ENCODE results near the gene TRIM17.

The TRIM17 gene, protein sequence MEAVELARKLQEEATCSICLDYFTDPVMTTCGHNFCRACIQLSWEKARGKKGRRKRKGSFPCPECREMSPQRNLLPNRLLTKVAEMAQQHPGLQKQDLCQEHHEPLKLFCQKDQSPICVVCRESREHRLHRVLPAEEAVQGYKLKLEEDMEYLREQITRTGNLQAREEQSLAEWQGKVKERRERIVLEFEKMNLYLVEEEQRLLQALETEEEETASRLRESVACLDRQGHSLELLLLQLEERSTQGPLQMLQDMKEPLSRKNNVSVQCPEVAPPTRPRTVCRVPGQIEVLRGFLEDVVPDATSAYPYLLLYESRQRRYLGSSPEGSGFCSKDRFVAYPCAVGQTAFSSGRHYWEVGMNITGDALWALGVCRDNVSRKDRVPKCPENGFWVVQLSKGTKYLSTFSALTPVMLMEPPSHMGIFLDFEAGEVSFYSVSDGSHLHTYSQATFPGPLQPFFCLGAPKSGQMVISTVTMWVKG

DNA sequence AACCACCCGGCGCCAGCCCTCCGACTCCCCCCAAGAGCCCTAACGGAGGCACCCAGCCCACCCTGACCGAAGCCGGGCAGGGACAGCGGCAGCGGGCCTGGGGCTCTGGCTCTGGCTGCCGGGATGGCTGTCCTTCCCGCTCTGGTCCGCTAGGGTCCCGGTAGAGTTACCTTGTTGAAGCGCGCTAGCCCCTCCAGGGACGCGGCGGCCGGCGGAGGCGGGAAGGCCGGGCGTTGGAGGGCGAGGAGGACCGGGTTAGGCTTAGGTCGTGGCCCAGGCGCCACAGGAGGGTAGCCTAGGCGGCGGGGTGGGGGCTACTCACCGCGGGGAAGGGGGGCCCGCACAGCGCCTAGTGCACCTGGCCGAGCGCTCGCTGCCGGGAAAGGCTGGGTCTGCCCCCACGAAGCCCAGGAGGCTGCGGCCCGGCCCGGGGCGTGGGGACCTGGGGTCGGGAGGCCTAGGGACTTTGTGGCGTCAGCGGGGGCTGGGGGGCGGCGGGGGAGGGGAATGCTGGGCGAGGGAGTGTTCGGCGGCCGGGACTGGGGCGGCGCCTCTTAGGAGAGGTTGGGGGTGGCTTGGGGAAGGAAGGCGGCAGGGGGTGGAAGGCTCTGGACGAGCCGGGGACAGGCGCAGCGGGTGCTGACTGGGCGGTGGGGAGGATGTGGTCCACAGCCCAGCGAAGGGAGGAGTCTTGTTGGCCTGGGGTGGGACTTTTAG lies at the start of gene TRIM17:
Gene TRIM17 (minus strand): TSS at position 645 of the 717 bp plus-strand sequence. CDS start 1,789 bp downstream, outside the sequence.
- H3K9me3 ChIP-seq, result no peaks in the 10 kb centered on the region
- peaks cover 0 to 2% (median 0%) of the 10 kb centered on the region in 3 donors for H3K36me3 ChIP-seq
- peaks cover 0 to 43% of the 10 kb centered on the region in 2 donors for H3K27me3 ChIP-seq
- H3K4me3 ChIP-seq, result peak within 1 kb of the TSS in 1 of 2 donors; percentile 32
- TF ChIP-seq, protein P1, sequence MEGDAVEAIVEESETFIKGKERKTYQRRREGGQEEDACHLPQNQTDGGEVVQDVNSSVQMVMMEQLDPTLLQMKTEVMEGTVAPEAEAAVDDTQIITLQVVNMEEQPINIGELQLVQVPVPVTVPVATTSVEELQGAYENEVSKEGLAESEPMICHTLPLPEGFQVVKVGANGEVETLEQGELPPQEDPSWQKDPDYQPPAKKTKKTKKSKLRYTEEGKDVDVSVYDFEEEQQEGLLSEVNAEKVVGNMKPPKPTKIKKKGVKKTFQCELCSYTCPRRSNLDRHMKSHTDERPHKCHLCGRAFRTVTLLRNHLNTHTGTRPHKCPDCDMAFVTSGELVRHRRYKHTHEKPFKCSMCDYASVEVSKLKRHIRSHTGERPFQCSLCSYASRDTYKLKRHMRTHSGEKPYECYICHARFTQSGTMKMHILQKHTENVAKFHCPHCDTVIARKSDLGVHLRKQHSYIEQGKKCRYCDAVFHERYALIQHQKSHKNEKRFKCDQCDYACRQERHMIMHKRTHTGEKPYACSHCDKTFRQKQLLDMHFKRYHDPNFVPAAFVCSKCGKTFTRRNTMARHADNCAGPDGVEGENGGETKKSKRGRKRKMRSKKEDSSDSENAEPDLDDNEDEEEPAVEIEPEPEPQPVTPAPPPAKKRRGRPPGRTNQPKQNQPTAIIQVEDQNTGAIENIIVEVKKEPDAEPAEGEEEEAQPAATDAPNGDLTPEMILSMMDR (IDR thresholded peaks at IDR 0.05), result peak in 1 of 2 experiments; percentile 21
- peaks cover 0 to 16% (median 13%) of the 10 kb centered on the region in 4 donors for H3K4me1 ChIP-seq
- DNase-seq, result no peak
- H3K27ac ChIP-seq, result no peak within 1 kb of the TSS
- intact Hi-C loops (cut with DNase I; ENCODE audit: low total_unique reads), result no loop called here

DNA sequence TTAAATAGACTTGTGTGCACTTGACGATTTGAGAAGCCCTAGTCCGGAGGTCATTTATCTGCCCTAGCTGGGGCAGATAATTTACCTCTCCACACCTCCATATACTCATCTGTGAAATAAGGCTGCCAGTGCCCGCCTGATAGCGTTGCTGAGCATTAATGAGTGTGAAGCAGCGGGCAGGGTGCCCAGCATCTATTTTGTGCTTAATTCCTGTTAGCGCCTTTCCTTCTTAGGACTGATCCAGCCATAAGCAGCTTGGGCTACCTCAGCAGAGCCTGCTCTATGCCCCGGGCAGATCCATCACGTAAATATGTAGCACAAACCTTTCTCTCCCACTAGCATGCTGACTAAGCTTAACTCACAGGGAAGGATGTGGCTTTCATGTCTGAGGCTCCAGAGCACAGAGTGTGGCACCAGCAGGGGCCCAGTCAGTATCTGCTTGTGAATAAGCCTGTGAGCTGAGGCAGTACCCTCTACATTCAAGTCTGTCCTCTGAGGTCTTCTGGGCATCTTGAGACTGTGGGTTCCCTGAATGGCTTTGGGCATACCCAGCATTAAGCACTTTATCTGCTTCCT lies 49.0 kb upstream of the TRIM17 start:
- Histone ChIP-seq H3K4me3 (no peak overlapping the region), H3K4me1 (peaks cover 0 to 16% (median 13%) of the 10 kb centered on the region in 4 donors), H3K27me3 (peaks cover 3 to 98% of the 10 kb centered on the region in 2 donors), H3K27ac (no peak overlapping the region), H3K36me3 (no peaks in the 10 kb centered on the region), H3K9me3 (no peaks in the 10 kb centered on the region)
- TF ChIP-seq, protein P1 (IDR thresholded peaks at IDR 0.05), result no peak
- no peak for DNase-seq
- intact Hi-C loops (cut with DNase I; ENCODE audit: low total_unique reads), result no loop called here

DNA sequence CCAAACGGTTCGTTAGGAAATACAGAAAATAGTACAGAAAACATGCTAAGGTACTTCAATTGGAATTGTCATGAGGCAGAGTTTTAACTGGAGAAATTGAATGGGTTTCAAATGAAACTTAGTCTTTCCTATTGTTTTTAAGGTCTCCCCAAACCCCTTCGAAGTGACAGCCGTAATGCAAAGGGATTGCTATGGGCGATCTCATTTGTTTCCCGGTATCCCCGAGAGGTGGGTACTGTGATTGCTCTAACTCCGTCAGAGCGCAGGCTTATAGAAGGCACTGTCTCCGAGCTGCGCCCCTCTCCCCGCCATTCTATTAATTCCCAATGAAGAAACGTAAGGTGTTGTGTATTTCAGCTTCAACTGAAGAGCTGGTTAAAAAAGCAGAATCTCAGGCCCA lies 48.5 kb upstream of the TRIM17 start:
- TF ChIP-seq, protein P1 (IDR thresholded peaks at IDR 0.05), result no peak
- intact Hi-C loops (cut with DNase I; ENCODE audit: low total_unique reads), result no loop called here
- Histone ChIP-seq H3K4me1 (peaks cover 0 to 16% (median 13%) of the 10 kb centered on the region in 4 donors), H3K27me3 (peaks cover 3 to 98% of the 10 kb centered on the region in 2 donors), H3K4me3 (no peak overlapping the region), H3K9me3 (no peaks in the 10 kb centered on the region), H3K36me3 (no peaks in the 10 kb centered on the region), H3K27ac (no peak overlapping the region)
- no peak for DNase-seq

DNA sequence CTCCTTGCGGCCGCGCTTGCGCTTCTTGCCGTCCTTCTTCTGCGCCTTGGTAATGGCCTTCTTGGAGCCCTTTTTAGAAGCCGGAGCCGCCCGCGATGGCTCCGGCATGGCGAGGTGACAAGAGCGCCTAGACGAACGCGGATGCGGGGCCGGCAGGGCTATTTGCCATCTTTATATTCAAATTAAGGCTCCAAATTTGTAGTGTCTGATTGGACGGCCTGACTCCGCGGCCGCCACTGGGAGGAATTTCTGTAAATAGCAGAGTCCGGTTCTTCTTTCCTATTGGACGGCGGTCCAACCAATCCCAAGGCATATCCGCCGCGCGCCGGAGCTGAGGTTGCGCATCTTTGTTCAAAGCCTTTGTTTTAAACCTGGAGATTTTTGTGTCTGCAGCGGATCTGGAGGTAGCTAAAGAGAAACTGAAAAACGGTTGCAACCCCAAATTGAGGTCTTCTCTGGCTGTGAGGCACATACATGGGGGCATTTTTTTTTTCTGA lies 47.9 kb upstream of the TRIM17 start:
- peak overlapping the region in 1 of 2 donors; percentile 36 for H3K4me3 ChIP-seq
- peak in 1 of 2 donors; percentile 57 for DNase-seq
- peaks cover 0 to 18% (median 15%) of the 10 kb centered on the region in 4 donors for H3K4me1 ChIP-seq
- intact Hi-C loops (cut with DNase I; ENCODE audit: low total_unique reads), result no loop called here
- TF ChIP-seq, protein P1 (IDR thresholded peaks at IDR 0.05), result no peak
- H3K9me3 ChIP-seq, result no peaks in the 10 kb centered on the region
- H3K27ac ChIP-seq, result no peak overlapping the region
- H3K27me3 ChIP-seq, result peaks cover 3 to 98% of the 10 kb centered on the region in 2 donors
- no peaks in the 10 kb centered on the region for H3K36me3 ChIP-seq

Measured in tibial artery (tissue), 4 donors.